B cell (primary cell): ENCODE results near the gene INSR.

Experiments
- CTCF ChIP-seq: fragments of 200-600 bp; IDR thresholded peaks from one replicate; pipeline ENCODE4 v1.8.0; 2022; ENCODE audit warnings: antibody characterized with exemption, mild to moderate bottlenecking
- EZH2 ChIP-seq: IDR thresholded peaks from 2 replicates; pipeline ENCODE4 v1.6.1; 2012; ENCODE audit warnings: borderline replicate concordance, low read depth, mild to moderate bottlenecking, moderate library complexity, low read length; ENCODE audit not compliant: insufficient read depth, poor library complexity, severe bottlenecking

- TF ChIP-seq CTCF (no peak), EZH2 (no peak)
These were observed 91.3 kb downstream of the INSR start for GRCh38 chr19:7202888-7203287.
